ENCODE data around the gene KIF17.

KIF17 gene

DNA sequence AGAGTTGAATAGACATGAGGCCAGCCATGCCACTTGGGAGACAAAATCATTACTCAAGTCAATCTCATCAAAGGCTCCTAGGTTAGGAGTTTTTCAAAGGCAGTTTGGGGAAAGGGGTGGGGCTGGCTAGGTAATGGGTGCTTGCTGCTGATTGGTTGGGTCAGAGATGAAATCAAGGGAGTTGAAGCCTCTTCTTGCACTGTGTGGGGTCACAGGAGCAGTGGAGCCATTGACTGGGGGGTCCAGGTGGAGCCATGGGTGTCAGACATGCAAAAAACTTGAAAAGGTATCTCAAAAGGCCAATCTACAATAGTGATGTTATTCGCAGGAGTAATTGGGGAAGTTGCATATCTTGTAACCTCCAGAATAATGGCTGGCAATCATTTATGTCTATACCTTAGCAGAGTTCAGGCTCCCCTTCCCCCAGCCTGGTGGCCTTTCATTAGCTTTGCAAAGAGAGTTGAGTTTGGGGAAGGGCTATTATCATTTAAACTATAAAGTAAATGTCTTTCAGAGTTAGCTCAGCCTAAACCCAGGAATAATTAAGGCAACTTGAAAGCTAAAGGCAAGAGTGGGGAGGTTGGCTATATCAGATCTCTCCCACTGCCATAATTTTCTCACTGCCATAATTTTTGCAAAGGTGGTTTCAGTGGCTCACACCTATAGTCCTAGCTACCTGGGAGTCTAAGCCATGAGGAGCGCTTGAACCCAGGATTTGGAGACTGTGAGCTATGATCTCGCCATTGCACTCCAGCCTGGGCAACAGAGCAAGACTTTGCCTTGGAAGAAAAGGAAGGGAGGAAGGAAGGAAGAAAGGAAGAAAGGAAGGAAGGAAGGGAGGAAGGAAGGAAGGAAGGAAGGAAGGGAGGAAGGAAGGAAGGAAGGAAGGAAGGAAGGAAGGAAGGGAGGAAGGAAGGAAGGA lies 92.4 kb downstream of the KIF17 start:
- DNase-seq (ENCODE audit: low read depth): no peak

DNA sequence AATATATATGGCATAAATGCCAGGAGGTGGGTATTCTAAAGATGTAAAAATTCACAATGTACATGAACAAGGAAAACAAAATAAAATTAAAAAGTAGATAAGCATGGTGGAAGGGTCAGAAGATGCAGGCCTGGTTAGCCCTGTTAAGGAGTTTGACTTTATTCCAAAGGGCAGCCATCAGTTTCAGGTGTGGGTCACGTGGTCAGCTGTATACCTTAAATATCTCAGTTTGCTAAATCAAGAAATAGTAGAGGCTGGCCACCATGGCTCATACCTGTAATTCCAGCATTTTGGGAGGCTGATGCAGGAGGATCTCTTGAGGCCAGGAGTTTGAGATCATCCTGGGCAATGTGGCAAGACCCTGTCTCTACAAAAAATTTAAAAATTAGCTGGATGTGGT lies 93.1 kb downstream of the KIF17 start:
- no peak for DNase-seq (ENCODE audit: low read depth)

GRCh38 chr1:20621012-20621411 lies 96.8 kb downstream of the KIF17 start:
- no peak for DNase-seq (ENCODE audit: low read depth)

GRCh38 chr1:20619999-20620398 lies 97.8 kb downstream of the KIF17 start:
- no peak for DNase-seq (ENCODE audit: low read depth)

GRCh38 chr1:20618550-20618949 lies 99.3 kb downstream of the KIF17 start:
- DNase-seq (ENCODE audit: low read depth): no peak

DNA sequence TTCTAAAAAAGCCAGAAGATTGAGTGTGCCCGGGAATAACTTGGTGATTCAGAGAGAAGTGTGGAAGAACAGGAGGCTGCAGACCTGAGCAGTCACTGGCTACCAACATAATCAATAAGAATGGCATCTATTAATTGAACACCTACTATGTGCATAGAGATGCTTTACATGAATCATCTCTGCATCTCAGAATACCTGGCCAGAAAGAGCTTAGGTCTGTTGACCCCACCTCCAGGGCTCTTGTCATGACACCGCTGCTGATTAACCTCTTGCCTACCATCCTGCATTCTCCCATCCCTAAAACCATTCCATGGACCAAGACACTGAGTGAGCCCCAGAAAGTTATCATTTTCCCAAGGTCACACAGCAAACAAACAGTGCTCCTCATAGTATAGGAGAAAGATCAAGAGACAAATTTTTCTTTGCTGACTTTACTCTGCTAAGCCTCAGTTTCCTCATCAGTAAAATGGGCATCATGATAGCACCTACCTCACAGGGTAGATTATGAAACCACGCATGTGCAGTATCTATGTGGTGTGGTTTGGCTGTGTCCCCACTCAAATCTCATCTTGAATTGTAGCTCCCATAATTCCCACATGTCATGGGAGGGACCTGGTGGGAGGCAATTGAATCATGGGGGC lies 100.8 kb downstream of the KIF17 start:
- no peak for DNase-seq (ENCODE audit: low read depth)

DNA sequence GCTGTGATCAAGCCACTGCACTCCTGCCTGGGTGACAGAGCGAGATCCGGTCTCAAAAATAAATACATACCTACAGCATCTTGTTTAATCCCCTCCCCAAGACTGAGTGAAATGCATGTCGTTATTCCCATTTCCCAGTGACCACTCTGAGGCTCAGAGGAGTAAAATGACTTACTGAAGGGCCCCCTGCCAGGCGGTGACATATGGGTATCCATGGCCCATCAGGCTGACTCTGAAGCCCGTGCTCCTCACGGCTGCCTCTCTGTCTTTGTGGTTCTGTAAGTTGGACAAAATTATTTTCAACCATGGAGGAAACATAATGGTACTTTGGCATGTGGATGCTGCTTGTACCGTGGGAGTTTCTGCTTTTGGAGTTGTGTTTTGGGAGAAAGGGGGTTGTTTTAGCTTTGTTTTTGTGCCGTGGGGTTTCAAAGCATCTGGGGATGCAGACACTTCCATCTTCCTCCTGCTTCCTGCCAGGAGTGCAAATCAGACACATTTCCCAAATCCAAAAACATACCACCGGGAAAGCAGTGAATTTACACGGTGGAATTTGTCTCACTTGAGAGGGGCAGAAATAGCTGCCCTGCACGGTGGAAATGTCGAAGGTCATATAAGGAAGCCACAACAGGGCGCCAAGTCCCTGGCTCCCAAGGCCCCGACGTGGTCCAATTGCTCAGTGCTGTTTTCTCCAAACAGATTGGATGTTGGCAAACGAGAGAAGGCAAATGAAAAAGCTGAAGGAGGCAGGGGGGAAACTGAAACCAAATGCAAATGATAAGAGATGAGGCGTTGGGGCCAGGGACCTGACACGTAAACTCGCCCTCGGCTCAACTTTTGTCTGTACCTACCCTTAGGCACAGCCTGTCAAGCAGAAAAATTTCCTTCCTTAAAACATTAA lies 101.6 kb downstream of the KIF17 start:
- DNase-seq (ENCODE audit: low read depth): no peak

GRCh38 chr1:20614131-20614579 lies 103.7 kb downstream of the KIF17 start:
- no peak for DNase-seq (ENCODE audit: low read depth)
